HCT116 (cell line): ENCODE data around the gene HSPA1A. TPM values are rescaled to one million over a fixed set of nuclear protein-coding genes. Genes with fewer than 3 reads are reported as not detected.

Experiments used
- ATAC-seq: fragments of 200-7000 bp; cut with Tn5 transposase; 2 replicates; pipeline ENCODE4 v1.9.1; 2020; ENCODE audit warnings: mild to moderate bottlenecking, moderate library complexity
- BruUV-seq: library from RNA; stranded (reverse); fragments of 400-500 nt; replicated peaks from 2 replicates; lab custom pipeline; 2021; lab: Mats Ljungman, UMichigan
- CTCF ChIA-PET: fragments of 300-600 bp; sonication (Branson Sonifier 250); formaldehyde crosslinking; loops from one replicate; lab custom pipeline; 2021; ENCODE audit warnings: antibody characterized with exemption; lab: Charles Lee
- POLR2A ChIA-PET: fragments of 300-600, 350-600 bp; sonication (Branson Sonifier 250); formaldehyde crosslinking; loops from one replicate; lab custom pipeline; 2021; ENCODE audit warnings: antibody characterized with exemption; lab: Charles Lee
- RAD21 ChIA-PET, 2 experiments: fragments of 300-600 bp; sonication (Branson Sonifier 250); formaldehyde crosslinking; loops; one replicate each; lab custom pipeline; 2023; ENCODE audit warnings: low total read pairs in 2 of 2; ENCODE audit not compliant: uncharacterized antibody in 2 of 2, unreplicated experiment in 2 of 2, low non-redundant PET in 1 of 2; lab: Charles Lee
- DNase-seq: peaks from one replicate; pipeline ENCODE4 v3.0.0-alpha.2; 2010; ENCODE audit warnings: low read depth, low spot score
- H2AFZ ChIP-seq: fragments of 200-600 bp; shearing (Covaris generic), sonication (generic); 2 replicates; pipeline ENCODE4 v1.6.1; 2017; ENCODE audit warnings: low read depth, mixed run types, mixed read lengths, antibody characterized with exemption, low read length; ENCODE audit not compliant: poor library complexity, severe bottlenecking
- H3K27ac ChIP-seq: 2 replicates; pipeline ENCODE4 v1.5.1; 2012; ENCODE audit warnings: low read depth, low read length
- H3K27me3 ChIP-seq: fragments of 200-600 bp; sonication (generic); 2 replicates; pipeline ENCODE4 v1.6.1; 2016; ENCODE audit warnings: mixed run types, low read length, mixed read lengths; ENCODE audit not compliant: insufficient read depth
- H3K36me3 ChIP-seq, 2 experiments: fragments of 200-500 bp in 1 of 2; fragments of 200-600 bp in 1 of 2; sonication (Bioruptor generic) in 1 of 2; sonication (generic) in 1 of 2; 2 replicates each; pipeline versions ENCODE4 v1.5.1 to v1.6.1; 2014 to 2016; ENCODE audit warnings: low read length in 2 of 2, inconsistent platforms in 1 of 2, mixed read lengths in 1 of 2, mixed run types in 1 of 2; ENCODE audit not compliant: insufficient read depth in 2 of 2, control insufficient read depth in 1 of 2
- H3K4me1 ChIP-seq, 2 experiments: fragments of 200-600 bp in 1 of 2; sonication (generic) in 1 of 2; 2 replicates each; pipeline versions ENCODE4 v1.5.1 to v1.6.1; 2012 to 2017; ENCODE audit warnings: low read length in 2 of 2, inconsistent platforms in 1 of 2, mild to moderate bottlenecking in 1 of 2, mixed read lengths in 1 of 2, mixed run types in 1 of 2, moderate library complexity in 1 of 2; ENCODE audit not compliant: insufficient read depth in 2 of 2, control insufficient read depth in 1 of 2
- H3K4me2 ChIP-seq: fragments of 200-600 bp; sonication (generic); 2 replicates; pipeline ENCODE4 v1.6.1; 2017; ENCODE audit warnings: mixed run types, low read length, mixed read lengths
- H3K4me3 ChIP-seq, 2 experiments: fragments of 200-600 bp in 1 of 2; sonication (generic) in 1 of 2; replicated peaks in 1 of 2; 2 replicates each; pipeline ENCODE4 v1.5.1; 2011 to 2016; ENCODE audit warnings: low read length in 2 of 2, control low read depth in 1 of 2, low read depth in 1 of 2, mild to moderate bottlenecking in 1 of 2, mixed read lengths in 1 of 2, mixed run types in 1 of 2
- H3K79me2 ChIP-seq: fragments of 200-600 bp; sonication (generic); 2 replicates; pipeline ENCODE4 v1.6.1; 2017; ENCODE audit warnings: mild to moderate bottlenecking, mixed run types, low read length, moderate library complexity, mixed read lengths; ENCODE audit not compliant: insufficient read depth
- H3K9ac ChIP-seq: fragments of 200-600 bp; sonication (generic); 2 replicates; pipeline ENCODE4 v1.6.1; 2016; ENCODE audit warnings: low read length, mixed read lengths
- H3K9me2 ChIP-seq: fragments of 200-600 bp; sonication (generic), shearing (Covaris generic); 2 replicates; pipeline ENCODE4 v1.6.1; 2017; ENCODE audit warnings: mixed run types, mild to moderate bottlenecking, moderate library complexity; ENCODE audit not compliant: insufficient read depth
- H3K9me3 ChIP-seq, 2 experiments: fragments of 200-500 bp in 1 of 2; fragments of 200-600 bp in 1 of 2; sonication (Bioruptor generic) in 1 of 2; sonication (generic) in 1 of 2; 2 replicates each; pipeline ENCODE4 v1.6.1; 2014 to 2017; ENCODE audit warnings: low read length in 2 of 2, mixed read lengths in 2 of 2, inconsistent platforms in 1 of 2, low read depth in 1 of 2, mild to moderate bottlenecking in 1 of 2, mixed run types in 1 of 2, moderate library complexity in 1 of 2; ENCODE audit not compliant: control insufficient read depth in 1 of 2, insufficient read depth in 1 of 2
- H4K20me1 ChIP-seq: fragments of 200-600 bp; sonication (generic), shearing (Covaris generic); 2 replicates; pipeline ENCODE4 v1.6.1; 2017; ENCODE audit warnings: mixed run types, mild to moderate bottlenecking, moderate library complexity; ENCODE audit not compliant: insufficient read depth
- ATF3 ChIP-seq: IDR thresholded peaks from 2 replicates; pipeline ENCODE4 v1.6.1; 2012
- CBX3 ChIP-seq: IDR thresholded peaks from 2 replicates; pipeline ENCODE4 v1.6.1; 2012; ENCODE audit warnings: low read depth
- EZH2 ChIP-seq: fragments of 200-600 bp; sonication (generic); IDR thresholded peaks from 2 replicates; pipeline ENCODE4 v1.6.1; 2017; ENCODE audit warnings: antibody characterized with exemption, mixed run types
- POLR2AphosphoS5 ChIP-seq: IDR thresholded peaks from 2 replicates; pipeline ENCODE4 v1.6.1; 2011; ENCODE audit warnings: mild to moderate bottlenecking, low read depth, low read length, moderate library complexity
- SIN3A ChIP-seq: IDR thresholded peaks from 2 replicates; pipeline ENCODE4 v1.6.1; 2012; ENCODE audit warnings: low read depth
- SP1 ChIP-seq: IDR thresholded peaks from 2 replicates; pipeline ENCODE4 v1.6.1; 2012; ENCODE audit warnings: low read depth
- SRF ChIP-seq: IDR thresholded peaks from 2 replicates; pipeline ENCODE4 v1.6.1; 2012; ENCODE audit warnings: low read depth
- TCF7L2 ChIP-seq: IDR thresholded peaks from 2 replicates; pipeline ENCODE4 v1.7.0; 2011; ENCODE audit warnings: borderline replicate concordance, inconsistent platforms; ENCODE audit not compliant: insufficient read depth, insufficient read length; ENCODE audit errors: extremely low read depth
- ZFX ChIP-seq: fragments of 450-650 bp; IDR thresholded peaks from 2 replicates; pipeline ENCODE4 v1.6.1; 2017
- intact Hi-C: fragments of 100-400 bp; cut with micrococcal nuclease; formaldehyde crosslinking; loops from 2 replicates; pipeline ENCODE4 v1.10.0; 2022
- total RNA-seq: library from RNA; stranded (reverse); gene quantifications from one replicate; pipeline ENCODE4 v1.2.1, GENCODE V29; 2021; ENCODE audit not compliant: unreplicated experiment
- TF ChIP-seq, protein P1 (sequence below): IDR thresholded peaks from 2 replicates; pipeline ENCODE4 v1.6.1; 2012; ENCODE audit warnings: low read depth

Gene HSPA1A
- total RNA-seq, 1 experiment from 2014 or later, result 5.0 TPM

- RAD21 ChIA-PET, result interaction anchor here in 1 of 2 experiments (1.6 kb wide), 1 partner anchor 32 kb away, joined by 5 read pairs; the partner anchor contains the start of gene HSPA1B
- POLR2A ChIA-PET, result interaction anchor here (0.6 to 2.4 kb wide), 8 partner anchors 10 to 92 kb away, joined by 3 to 19 read pairs (median 5); partner anchors contain the start of genes ABHD16A, HSPA1B, LSM2 and VWA7
- CTCF ChIA-PET, result interaction anchor here (1.1 to 1.8 kb wide), 5 partner anchors 11 to 111 kb away, joined by 3 to 16 read pairs (median 5); partner anchors contain the start of genes HSPA1B, LSM2 and VWA7
- ATAC-seq (peak; percentile 49), DNase-seq (no peak)
- H3K27ac ChIP-seq, result peak overlapping the region; percentile 98
- intact Hi-C loops, result no loop called here
- peaks cover 24 to 45% of the 10 kb centered on the region in 2 experiments for H3K4me1 ChIP-seq
- H3K79me2 ChIP-seq, result peaks cover 52% of the 10 kb centered on the region
- peaks cover 8 to 22% of the 10 kb centered on the region in 2 experiments; a peak in 3 of 4 replicates for H3K36me3 ChIP-seq
- peak overlapping the region; percentile 99 for H3K4me2 ChIP-seq
- no peaks in the 10 kb centered on the region for H4K20me1 ChIP-seq
- peak overlapping the region; percentile 97 for H3K9ac ChIP-seq
- no peaks in the 10 kb centered on the region for H3K9me2 ChIP-seq
- peak overlapping the region; percentile 70 to 93 for H3K4me3 ChIP-seq
- TF ChIP-seq EZH2 (no peak), ZFX (peak; percentile 22; the same call in 1 of the 2 replicates)
- no peaks in the 10 kb centered on the region for H3K27me3 ChIP-seq
- BruUV-seq, result no TSS peak
- H3K9me3 ChIP-seq, result no peaks in the 10 kb centered on the region
- no peak overlapping the region for H2AFZ ChIP-seq
Observed at GRCh38 chr6:31794866-31795615, 20.3 kb upstream of the HSPA1A start.

GRCh38 chr6:31795616-31796298, 19.6 kb upstream of the HSPA1A start, which contains the start of gene VARS1:
VARS1 (minus strand) TSS chr6:31795752; CDS start chr6:31795217, 535 bp downstream.
- ChIA-PET CTCF (interaction anchor here (0.7 to 1.8 kb wide), 7 partner anchors 11 to 127 kb away, joined by 3 to 16 read pairs (median 3); partner anchors contain the start of genes HSPA1B, LSM2 and VWA7), POLR2A (interaction anchor here (0.6 to 2.4 kb wide), 8 partner anchors 10 to 93 kb away, joined by 4 to 19 read pairs (median 5); partner anchors contain the start of genes ABHD16A, HSPA1B, LSM2 and NEU1), RAD21 (interaction anchor here in 1 of 2 experiments (1.6 kb wide), 1 partner anchor 31 kb away, joined by 5 read pairs; the partner anchor contains the start of gene HSPA1B)
- Histone ChIP-seq H3K9me2 (no peaks in the 10 kb centered on the region), H3K4me1 (peaks cover 24 to 45% of the 10 kb centered on the region in 2 experiments), H3K4me2 (peak within 1 kb of the TSS; percentile 99), H3K9ac (peak within 1 kb of the TSS; percentile 97), H3K4me3 (peak within 1 kb of the TSS; percentile 70 to 93), H4K20me1 (no peaks in the 10 kb centered on the region), H3K9me3 (no peaks in the 10 kb centered on the region), H3K27me3 (no peaks in the 10 kb centered on the region), H3K79me2 (peaks cover 46% of the 10 kb centered on the region), H2AFZ (no peak within 1 kb of the TSS), H3K36me3 (peaks cover 5 to 15% of the 10 kb centered on the region in 2 experiments; a peak in 3 of 4 replicates), H3K27ac (peak within 1 kb of the TSS; percentile 98)
- peak; percentile 80 for ATAC-seq
- intact Hi-C loops, result loop anchor here (1.0 kb wide), 1 partner anchor 32 kb away; the partner anchor contains the start of gene HSPA1B
- DNase-seq, result peak; percentile 82
- no TSS peak for BruUV-seq
- TF ChIP-seq POLR2AphosphoS5 (peak; percentile 63), ATF3 (no peak), SRF (no peak), TCF7L2 (no peak), SP1 (peak; percentile 47; the same call in 1 of the 2 replicates), SIN3A (peak; percentile 84), CBX3 (0 out of 2 replicates have a peak, but pooled peaks have one; percentile 29)
- TF ChIP-seq, protein P1, sequence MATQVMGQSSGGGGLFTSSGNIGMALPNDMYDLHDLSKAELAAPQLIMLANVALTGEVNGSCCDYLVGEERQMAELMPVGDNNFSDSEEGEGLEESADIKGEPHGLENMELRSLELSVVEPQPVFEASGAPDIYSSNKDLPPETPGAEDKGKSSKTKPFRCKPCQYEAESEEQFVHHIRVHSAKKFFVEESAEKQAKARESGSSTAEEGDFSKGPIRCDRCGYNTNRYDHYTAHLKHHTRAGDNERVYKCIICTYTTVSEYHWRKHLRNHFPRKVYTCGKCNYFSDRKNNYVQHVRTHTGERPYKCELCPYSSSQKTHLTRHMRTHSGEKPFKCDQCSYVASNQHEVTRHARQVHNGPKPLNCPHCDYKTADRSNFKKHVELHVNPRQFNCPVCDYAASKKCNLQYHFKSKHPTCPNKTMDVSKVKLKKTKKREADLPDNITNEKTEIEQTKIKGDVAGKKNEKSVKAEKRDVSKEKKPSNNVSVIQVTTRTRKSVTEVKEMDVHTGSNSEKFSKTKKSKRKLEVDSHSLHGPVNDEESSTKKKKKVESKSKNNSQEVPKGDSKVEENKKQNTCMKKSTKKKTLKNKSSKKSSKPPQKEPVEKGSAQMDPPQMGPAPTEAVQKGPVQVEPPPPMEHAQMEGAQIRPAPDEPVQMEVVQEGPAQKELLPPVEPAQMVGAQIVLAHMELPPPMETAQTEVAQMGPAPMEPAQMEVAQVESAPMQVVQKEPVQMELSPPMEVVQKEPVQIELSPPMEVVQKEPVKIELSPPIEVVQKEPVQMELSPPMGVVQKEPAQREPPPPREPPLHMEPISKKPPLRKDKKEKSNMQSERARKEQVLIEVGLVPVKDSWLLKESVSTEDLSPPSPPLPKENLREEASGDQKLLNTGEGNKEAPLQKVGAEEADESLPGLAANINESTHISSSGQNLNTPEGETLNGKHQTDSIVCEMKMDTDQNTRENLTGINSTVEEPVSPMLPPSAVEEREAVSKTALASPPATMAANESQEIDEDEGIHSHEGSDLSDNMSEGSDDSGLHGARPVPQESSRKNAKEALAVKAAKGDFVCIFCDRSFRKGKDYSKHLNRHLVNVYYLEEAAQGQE, result no peak
